Midbrain (tissue), 1 donor: ENCODE measurements around the gene MOG.
"Not testable (repeated sequence)": the region's sequence is repeated elsewhere in the genome, so short reads cannot be mapped to it uniquely, and the experiment has no call there.

Experiments used
- DNase-seq: peaks from one replicate; lab custom pipeline; 2025; lab: John Stamatoyannopoulos, UW

MOG gene

DNA sequence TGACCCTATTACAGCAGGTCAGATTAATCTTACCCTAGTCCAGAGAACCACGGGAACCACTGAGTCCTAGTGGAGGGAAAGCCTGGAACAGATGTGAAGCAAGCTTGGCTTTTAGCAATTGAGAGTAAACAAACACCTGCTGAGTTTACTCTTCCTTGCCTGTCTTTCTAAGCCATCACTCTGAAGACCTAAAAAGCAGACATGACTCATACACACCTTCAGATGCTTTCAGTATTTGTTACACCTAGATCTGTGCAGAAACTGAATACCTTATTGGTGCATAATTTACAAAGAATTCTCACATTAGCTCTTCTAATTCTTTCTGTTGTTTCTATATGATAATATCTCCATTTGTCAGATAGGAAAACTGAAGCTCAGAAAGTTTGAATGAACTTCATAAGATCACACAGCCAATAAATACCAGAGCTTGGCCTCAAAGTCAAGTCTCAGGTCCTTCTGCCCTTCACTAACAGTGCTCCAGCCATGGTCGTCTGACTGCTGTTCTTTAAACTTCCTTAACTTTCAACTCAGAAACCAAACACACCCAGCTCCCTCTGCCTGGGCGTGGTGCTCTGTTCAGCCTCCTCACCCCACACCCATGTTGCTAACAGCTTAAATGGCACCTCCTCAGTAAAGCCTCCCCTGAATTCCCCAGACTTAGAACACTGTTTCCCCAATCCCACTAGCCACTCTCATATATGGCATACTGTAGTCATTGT is 15.3 kb upstream of the MOG start:
- no peak for DNase-seq

GRCh38 chr6:29647927-29648642 is 8.8 kb upstream of the MOG start:
- peak; percentile 36 for DNase-seq

- DNase-seq, result peak; percentile 98
Measured at GRCh38 chr6:29649701-29650673, 6.9 kb upstream of the MOG start.

DNA sequence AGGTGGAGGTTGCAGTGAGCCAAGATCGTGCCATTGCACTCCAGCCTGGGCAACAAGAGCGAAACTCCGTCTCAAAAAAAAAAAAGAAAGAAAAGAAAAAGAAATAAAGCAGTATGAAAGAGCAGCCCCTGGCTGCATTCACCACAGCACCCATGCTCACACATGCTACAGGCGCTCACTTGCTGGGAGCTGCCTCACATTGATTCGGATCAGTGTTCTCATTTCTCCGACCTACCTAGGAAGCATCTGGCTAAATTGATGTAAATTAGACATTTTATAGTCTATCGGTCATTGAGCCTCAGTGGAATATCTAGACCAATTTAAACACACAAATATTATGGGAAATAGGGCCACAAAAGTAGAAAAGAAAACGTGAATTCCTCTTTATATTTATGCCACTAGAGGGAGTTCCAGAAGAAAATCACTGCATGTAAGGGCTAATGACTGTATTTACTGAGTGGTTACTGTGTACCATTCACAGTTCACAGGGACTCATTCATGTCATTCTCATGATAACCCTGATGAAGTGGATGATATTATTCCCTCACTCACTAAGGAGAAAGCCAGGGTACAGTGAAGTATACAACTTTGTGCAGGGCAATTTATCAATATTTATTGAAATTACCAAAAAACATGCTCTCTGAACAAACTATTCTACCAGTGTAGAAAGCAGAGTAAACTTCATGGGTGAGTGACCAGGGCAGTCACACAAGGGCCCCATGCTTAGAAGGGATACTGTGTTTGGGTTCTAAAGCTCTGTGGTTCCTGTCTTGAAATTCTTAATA is 5.3 kb upstream of the MOG start:
- DNase-seq, result peak; percentile 31

GRCh38 chr6:29652198-29652584 is 4.7 kb upstream of the MOG start:
- no peak for DNase-seq

DNA sequence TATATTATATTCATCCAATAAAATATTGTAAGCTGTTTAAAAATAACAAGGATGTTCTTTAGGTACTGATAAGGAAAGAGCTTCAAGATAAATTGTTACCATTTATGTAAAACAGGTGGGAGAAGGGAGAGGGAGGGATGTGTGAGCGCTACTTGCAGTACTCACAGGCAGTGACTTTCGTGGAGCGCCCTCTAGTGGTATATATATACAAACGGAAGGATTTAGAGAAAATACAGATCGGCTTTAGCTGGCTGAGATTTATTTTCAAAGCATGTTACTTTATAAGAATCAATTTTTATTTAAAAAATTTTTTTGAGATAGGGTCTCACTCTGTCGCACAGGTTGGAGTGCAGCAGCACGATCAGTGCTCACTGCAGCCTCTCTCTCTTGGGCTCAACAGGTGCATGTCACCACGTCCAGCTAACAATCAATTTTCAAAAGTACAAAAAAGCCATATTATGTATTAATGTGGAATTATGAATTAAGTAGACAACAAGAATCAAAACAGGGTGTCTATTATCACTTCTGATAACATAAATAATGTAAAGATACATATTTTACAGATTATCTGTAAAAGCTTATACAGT is 3.3 kb upstream of the MOG start:
- DNase-seq, result peak; percentile 85

GRCh38 chr6:29655658-29656057 is 1.2 kb upstream of the MOG start:
- peak; percentile 31 for DNase-seq

DNA sequence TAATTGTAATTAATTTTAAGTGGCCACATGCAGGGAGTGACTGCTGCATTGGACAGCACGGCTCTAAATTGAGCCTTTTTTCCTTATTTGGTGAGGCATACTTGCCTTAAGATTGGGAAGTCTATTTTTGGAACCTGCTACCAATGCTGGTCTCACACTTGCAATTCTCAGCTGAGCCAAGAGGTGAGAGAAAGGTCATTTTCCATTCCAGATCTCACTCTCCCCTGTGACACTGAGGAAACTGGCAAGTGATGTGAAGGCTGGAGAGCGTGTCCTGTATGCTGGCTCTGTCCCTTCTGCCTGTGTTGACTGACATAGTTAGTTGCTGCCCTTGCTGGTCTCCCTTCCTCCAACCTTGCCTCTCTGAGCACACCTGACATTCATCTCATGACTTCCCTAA is 735 bp upstream of the MOG start:
- DNase-seq, result peak; percentile 38

GRCh38 chr6:29661071-29661470 is 4.2 kb downstream of the MOG start:
- no peak for DNase-seq

DNA sequence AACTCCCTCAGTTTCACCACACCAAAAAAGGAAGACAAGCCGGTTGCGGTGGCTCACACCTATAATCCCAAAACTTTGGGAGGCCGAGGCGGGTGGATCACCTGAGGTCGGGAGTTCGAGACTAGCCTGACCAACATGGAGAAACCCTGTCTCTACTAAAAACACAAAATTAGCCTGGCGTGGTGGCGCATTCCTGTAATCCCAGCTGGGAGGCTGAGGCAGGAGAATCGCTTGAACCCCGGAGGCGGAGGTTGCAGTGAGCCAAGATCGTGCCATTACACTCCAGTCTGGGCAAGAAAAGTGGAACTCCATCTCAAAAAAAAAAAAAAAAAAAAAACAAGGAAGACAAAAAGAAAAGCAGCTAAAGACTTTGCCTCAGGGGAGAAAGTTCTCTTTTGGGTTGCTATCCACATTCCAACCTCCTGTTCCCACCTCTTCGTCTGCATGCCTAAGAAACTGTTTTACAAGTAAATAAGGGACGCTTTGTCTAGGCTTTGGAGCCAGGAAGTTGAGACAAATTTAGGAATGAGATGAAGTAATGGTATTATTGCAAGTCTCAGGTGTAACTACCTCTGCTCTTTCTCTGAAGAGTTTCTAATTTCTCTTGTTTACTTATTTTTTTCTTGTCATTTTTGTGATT is 4.7 kb downstream of the MOG start:
- DNase-seq, result not testable (repeated sequence)

GRCh38 chr6:29663300-29664042 is 6.6 kb downstream of the MOG start:
- DNase-seq, result no peak

DNA sequence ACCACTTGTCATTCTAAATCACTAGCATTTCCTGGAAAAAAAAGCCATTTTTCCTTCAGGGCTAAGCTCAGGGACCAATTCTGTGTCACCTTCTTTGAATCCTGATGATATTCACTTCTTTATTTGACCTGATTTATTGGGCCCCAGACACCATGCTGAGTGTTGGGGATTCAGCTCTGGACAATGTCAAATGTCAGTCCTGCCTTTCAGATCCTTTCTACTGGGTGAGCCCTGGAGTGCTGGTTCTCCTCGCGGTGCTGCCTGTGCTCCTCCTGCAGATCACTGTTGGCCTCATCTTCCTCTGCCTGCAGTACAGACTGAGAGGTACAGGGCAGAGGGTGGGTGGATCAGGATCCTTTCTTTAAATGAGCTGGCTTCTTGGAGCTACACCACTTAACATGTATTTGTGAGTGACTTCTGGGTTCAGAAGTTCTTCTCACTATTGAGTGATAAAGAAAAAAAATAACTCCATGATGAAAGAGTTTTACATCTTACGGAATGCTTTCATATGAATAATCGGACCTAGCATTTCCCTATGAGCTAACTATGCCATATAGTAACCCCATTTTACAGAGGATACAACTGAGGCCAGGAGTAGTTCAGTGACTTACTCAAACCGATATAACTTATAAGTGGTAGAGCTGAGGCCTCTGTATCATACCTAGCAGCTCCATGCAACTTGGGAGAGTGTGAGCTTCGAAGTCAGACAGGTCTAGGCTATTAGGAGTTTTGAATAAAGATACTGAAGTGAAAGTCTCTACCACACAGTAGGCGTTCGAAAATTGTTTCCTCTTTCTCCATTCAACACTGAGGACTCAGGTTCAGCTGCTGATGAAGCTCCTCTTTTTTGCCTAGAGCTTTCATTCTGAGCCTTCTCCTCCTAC is 9.3 kb downstream of the MOG start:
- DNase-seq, result no peak

GRCh38 chr6:29666826-29667130 is 9.9 kb downstream of the MOG start:
- no peak for DNase-seq

GRCh38 chr6:29667158-29667557 is 10.3 kb downstream of the MOG start:
- no peak for DNase-seq

GRCh38 chr6:29671026-29671425 is 14.1 kb downstream of the MOG start:
- DNase-seq, result no peak

GRCh38 chr6:29672116-29672515 is 15.2 kb downstream of the MOG start:
- not testable (repeated sequence) for DNase-seq

- no peak for DNase-seq
Measured at GRCh38 chr6:29673161-29673560, 16.3 kb downstream of the MOG start.

DNA sequence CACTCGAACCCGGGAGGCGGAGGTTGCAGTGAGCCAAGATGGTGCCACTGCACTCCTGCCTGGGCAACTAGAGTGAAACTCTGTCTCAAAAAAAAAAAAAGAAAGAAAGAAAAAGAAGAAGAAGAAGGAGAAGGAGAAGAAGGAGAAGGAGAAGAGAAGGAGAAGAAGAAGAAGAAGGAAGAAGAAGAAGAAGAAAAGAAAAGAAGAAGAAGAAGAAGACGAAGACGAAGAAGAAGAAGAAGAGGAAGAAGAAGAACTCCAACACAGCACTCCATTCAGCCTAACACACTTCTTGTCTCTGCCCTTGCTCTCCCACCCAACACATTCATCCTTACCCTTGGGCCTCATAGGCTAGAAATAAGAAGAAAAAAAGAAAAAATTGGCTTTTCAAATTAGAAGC is 17.1 kb downstream of the MOG start:
- no peak for DNase-seq

DNA sequence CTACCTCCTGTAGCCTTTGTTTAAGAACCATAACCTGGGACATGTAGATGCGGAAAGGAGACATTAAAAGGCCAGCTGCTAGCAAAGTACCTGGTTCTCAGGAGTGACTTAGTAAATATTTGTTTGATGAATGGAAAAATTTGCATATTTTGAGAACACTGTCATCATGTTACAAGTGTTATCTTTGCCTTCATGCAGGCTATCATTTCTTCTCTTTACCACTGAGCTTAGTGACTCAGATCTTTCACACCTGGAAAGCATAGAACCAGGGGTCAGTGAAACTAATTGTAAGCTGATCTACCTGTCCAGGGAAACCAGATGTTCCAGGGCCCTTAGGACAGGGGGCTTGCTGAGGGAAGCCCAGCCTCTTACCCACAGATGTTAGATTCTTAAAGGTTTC is 18.7 kb downstream of the MOG start:
- no peak for DNase-seq
